Activated naive CD4-positive, alpha-beta T cell treated with anti-CD3 and anti-CD28 coated beads, Interleukin-2, amount 50 U/mL, for 72 hours (primary cell): Measurements from ENCODE around the gene GNE. TPM values are rescaled to one million over a fixed set of nuclear protein-coding genes. Genes with fewer than 3 reads are reported as not detected.

Source experiments
- ATAC-seq, 2 donors: fragments of 150-1000 bp; cut with Tn5 transposase; 2 replicates each; pipeline ENCODE4 v1.10.0; 2021; ENCODE audit warnings: mild to moderate bottlenecking in 2 of 2, moderate library complexity in 2 of 2
- DNase-seq, 2 donors: peaks; one replicate each; pipeline ENCODE4 v3.0.0; 2021 to 2022; ENCODE audit warnings: low spot score in 2 of 2
- H3K27ac Mint-ChIP-seq, 2 donors: one replicate each; pipeline ENCODE4 v1.8.0; 2022; ENCODE audit warnings: mild to moderate bottlenecking in 2 of 2, mixed read lengths in 2 of 2
- H3K36me3 Mint-ChIP-seq, 2 donors: one replicate each; pipeline ENCODE4 v1.8.0; 2022; ENCODE audit warnings: mixed read lengths in 2 of 2
- H3K9me3 Mint-ChIP-seq, 2 donors: one replicate each; pipeline ENCODE4 v1.8.0; 2022; ENCODE audit warnings: mixed read lengths in 2 of 2
- total RNA-seq, 2 donors: library from RNA; stranded (reverse); gene quantifications; one replicate each; pipeline ENCODE4 v1.2.3, GENCODE V29; 2022

Gene GNE
- total RNA-seq, 2 donors from 2014 or later, result 10.0 to 18.4 TPM

DNA sequence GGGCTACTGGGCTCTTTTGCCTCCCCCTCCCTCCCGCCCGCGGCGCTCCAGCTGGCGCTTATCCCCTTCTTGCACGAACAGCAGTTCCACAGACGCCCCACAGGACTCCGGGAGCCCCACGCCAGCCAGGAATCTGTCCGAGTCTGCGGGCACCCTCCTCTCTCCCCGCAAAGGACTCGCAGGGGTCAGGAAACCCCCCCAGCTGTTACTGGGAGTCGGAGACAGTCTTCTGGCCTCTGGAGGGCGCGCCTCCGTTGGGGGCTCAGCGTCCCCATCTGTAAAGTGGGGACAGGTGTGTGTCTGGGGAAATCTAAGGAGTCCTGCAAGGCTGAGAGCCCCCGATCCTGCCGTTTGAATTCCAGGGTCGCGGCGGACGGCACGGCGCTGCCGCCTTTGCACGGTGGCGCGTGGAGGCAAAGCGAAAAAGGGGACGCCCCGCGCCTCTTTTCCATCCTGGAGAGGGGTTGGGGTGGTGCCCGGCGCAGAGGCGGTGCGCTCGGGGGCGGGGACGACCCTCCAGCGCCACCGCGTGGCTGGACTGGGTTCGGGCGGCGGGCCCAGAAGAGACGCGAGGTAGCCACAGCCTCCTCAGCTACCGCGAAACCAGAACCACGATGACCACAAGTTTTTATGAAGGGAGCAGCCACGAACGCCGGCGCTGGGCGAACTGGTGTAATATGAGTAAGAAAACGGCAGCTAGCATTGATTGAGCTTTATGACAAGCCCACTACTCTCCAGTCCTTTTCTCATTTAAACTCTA, 91.9 kb downstream of the GNE start:
- H3K27ac Mint-ChIP-seq, result no peak overlapping the region
- ATAC-seq (peak; percentile 97 to 98), DNase-seq (peak; percentile 90 to 93)
- no peaks in the 10 kb centered on the region for H3K9me3 Mint-ChIP-seq
- H3K36me3 Mint-ChIP-seq, result no peaks in the 10 kb centered on the region

DNA sequence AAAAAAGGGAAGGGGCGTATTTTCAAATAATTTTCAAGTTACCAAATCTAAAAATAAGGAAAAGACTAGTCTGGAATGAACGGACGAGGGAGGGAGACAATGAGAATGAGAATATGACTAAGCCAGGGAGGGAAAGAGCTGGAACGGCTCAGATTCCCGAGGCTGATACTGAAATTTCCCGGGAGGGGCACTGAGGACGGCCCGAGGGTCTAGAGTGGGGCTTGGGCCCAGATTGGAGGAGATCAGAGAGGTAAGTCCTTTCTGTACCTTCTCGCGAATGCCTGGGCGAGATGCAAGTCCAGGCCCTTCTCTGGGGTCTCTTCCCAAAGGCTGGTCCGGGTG, 92.5 kb downstream of the GNE start:
- DNase-seq (no peak), ATAC-seq (no peak)
- H3K27ac Mint-ChIP-seq, result no peak overlapping the region
- no peaks in the 10 kb centered on the region for H3K36me3 Mint-ChIP-seq
- no peaks in the 10 kb centered on the region for H3K9me3 Mint-ChIP-seq

DNA sequence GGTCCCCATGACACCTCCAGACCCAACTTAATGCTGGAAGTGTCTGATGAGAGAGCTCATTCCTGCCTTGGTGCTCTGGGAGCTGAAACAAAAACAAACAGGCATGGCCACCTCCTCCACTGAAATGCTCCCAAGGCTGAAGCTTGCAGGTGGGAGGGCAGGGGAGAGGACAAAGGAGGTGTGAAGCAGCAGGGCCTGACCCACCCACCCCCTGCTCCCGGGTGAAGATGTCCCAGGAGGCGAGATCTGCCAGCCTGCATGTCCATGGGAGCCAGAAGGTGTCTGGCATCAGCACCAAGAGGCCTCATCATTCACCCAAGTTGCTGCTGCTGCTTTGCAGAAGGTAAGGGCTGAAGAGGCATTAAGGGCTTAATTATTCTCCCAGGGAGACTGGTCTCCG, 93.3 kb downstream of the GNE start:
- DNase-seq (no peak), ATAC-seq (no peak)
- no peaks in the 10 kb centered on the region for H3K36me3 Mint-ChIP-seq
- no peaks in the 10 kb centered on the region for H3K9me3 Mint-ChIP-seq
- H3K27ac Mint-ChIP-seq, result no peak overlapping the region

Other genes starting within 250 kb of the GNE start
- gene RECK, start 221.5 kb downstream of the GNE start, total RNA-seq, result 1 to 10 TPM; 7.0 to 7.6 TPM
- gene GLIPR2, start 121.7 kb downstream of the GNE start, total RNA-seq, result 10 to 100 TPM in 1 of 2 donors, 1 to 10 TPM in 1; 4.0 to 17.0 TPM
- gene CCIN, start 89.1 kb downstream of the GNE start, total RNA-seq, result not detected
- gene CLTA, start 67.5 kb downstream of the GNE start, total RNA-seq, result 100 to 1,000 TPM in 1 of 2 donors, 10 to 100 TPM in 1; 77.0 to 127 TPM
- 10 to 100 TPM; 31.6 to 35.8 TPM for gene RNF38, start 141.8 kb upstream of the GNE start, total RNA-seq